GM18868 (cell line): ENCODE data around the gene THRSP.
"Not testable (repeated sequence)": the region's sequence is repeated elsewhere in the genome, so short reads cannot be mapped to it uniquely, and the experiment has no call there.

Source experiments
- ATAC-seq: cut with Tn5 transposase; IDR thresholded peaks from one replicate; pipeline ENCODE4 v1.9.1; 2021; ENCODE audit warnings: mild to moderate bottlenecking, moderate library complexity; ENCODE audit not compliant: unreplicated experiment

THRSP gene

GRCh38 chr11:78086521-78087074 is 22.9 kb downstream of the THRSP start:
- not testable (repeated sequence) for ATAC-seq

GRCh38 chr11:78094250-78094649 is 30.6 kb downstream of the THRSP start:
- no peak for ATAC-seq

- ATAC-seq = no peak
Measured at GRCh38 chr11:78097666-78098385, 34.2 kb downstream of the THRSP start.

DNA sequence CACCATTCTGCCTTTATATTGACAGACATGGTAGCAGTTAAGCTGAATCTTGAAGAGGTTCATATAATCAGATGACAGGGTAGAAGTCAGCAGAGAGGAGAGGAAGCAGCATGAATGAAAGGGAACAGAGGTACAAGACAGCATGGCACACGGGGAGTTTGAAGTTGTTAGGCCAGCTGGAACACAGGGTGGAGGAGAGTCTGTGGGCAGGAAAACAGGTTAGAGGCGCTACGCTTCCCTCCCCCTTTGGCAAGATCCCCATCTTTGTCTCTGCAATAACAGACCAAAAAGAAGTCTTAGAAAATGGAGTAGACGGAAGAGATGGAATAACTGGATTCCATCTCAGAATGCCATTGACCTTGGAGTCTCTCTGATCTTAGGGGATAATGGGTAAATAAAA is 36.0 kb downstream of the THRSP start:
- no peak for ATAC-seq

- no peak for ATAC-seq
Measured at GRCh38 chr11:78100261-78100660, 36.6 kb downstream of the THRSP start.

- ATAC-seq = no peak
Measured at GRCh38 chr11:78100676-78101472, 37.2 kb downstream of the THRSP start.

GRCh38 chr11:78109081-78110015 is 45.7 kb downstream of the THRSP start:
- no peak for ATAC-seq

GRCh38 chr11:78110351-78110750 is 46.7 kb downstream of the THRSP start:
- ATAC-seq = no peak

DNA sequence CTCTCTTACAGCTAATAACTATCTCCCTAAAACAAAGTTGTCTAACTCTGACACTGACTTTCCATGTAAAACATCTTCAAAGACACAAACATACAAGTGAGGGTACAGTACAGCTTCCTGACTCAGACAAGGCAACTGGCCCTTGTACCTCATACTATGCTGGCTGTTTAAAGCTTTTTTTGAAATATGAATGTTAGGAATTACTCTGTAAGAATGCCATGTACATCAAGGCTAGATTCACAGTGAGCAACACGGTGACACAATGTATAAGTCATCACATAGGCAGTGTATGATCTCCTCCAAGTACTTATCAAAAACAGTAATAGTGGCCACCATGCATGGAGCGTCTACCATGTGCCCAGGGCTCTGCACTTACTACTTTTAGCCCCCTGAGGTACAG is 47.2 kb downstream of the THRSP start:
- ATAC-seq = no peak

DNA sequence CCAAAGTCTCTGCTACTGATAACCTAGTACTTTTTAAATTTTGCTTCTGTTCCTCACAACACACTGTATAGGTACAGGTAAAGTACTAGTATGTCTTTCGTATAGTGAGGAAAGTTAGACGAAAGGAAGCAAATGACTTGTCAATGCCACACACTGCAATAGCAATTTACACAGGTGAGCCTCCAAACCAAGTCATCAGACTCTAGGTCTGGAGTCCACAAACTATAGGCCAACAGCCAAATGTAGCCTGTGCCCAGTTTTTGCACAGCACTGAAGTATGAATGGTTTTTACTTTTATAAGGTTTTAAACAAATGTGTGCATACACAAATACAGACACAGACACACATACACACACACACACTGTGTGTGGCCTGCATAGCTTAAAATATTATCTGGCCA is 47.6 kb downstream of the THRSP start:
- ATAC-seq = no peak

DNA sequence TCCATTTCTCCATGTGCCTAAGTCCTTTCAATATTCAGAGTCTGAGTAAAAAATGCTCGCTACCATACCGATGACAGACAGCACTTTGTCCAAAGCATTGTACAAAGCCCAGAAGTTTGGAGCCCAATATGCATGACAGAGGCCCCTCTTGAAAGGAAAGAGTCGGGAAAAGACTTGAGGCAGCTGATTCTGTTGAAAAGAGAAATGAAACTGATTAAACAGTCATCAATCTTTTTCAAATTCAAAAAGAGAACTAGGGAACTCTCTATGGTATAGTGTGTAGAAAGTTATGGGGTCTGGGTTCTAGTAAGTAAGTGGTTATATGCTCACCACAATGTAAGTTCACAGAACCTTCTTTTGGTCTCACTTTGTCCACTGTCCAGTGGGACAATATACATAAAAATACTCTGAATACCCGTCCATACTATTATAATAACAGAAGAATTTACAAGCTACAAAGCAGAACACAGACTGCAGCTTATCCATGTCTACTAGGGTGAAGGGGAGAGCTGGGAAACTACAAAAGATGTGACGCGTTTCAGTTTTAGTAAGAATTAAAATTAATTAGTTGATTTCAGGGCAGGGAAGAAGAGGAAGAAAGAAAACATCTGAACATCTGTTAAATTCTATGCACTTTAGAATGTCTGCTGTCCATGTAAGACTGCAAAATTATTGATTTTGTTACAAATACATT is 49.1 kb downstream of the THRSP start:
- ATAC-seq = no peak
